ENCODE measurements around the gene GALR1. TPM values are rescaled to one million over a fixed set of nuclear protein-coding genes. Genes with fewer than 3 reads are reported as not detected.

Gene GALR1
- polyA plus RNA-seq, 1 of the 3 experiments (the other 2 are of a cell fraction) = not detected

DNA sequence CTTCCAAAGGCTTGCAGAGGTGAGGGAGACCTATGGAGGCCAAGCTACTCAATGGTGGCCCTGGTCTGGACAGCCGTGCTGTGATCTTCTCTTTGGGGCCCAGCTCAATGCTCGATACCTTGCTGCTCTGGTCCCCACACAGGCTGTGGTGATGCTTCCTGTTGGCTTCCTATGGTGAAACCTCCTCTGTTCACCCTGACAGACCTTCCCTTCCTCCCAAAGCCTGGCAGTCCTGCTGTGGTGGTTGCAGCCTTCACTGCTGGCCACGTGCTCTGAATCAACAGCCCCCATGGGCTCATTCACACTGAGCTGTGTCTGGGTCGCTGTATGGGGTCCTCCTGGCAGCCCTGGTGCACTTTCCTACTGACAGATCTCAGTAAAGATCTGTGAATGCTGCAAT, 31.0 kb upstream of the GALR1 start:
- H3F3A ChIP-seq (replicated peaks; ENCODE audit: insufficient read depth) = no peaks in the 10 kb centered on the region
- WGBS (ENCODE audit: low lambda C conversion rate) = 21% methylated on average over 4 of the region's 4 CpGs
- H3K4me1 ChIP-seq (ENCODE audit: control insufficient read depth in 1 of 2, insufficient read depth in 2 of 2, low read depth in 1 of 2, low read length in 1 of 2) = no peaks in the 10 kb centered on the region
- H3K36me3 ChIP-seq (replicated peaks in 1 of 2; ENCODE audit: control insufficient read depth in 1 of 2, insufficient read depth in 2 of 2, low read length in 1 of 2) = no peaks in the 10 kb centered on the region
- H3K4me3 ChIP-seq (ENCODE audit: low read depth in 2 of 2, low read length in 1 of 2) = no peak overlapping the region
- CTCF ChIA-PET = interaction anchor here (0.6 to 2.0 kb wide), 4 partner anchors 11 to 371 kb away, joined by 3 to 6 read pairs (median 4); no protein-coding TSS in a partner anchor
- H3K79me2 ChIP-seq (ENCODE audit: insufficient read depth) = no peaks in the 10 kb centered on the region
- DNase-seq = no peak
- no peaks in the 10 kb centered on the region for H3K9me3 ChIP-seq
- no peak overlapping the region for H3K9ac ChIP-seq
- TF ChIP-seq TAF1 (IDR thresholded peaks at IDR 0.05; ENCODE audit: borderline replicate concordance, low read depth, low read length) = no peak
- TF ChIP-seq USF2 (IDR thresholded peaks at IDR 0.05; ENCODE audit: borderline replicate concordance, low read depth, low read length) = no peak
- no peak for TF ChIP-seq NRF1 (IDR thresholded peaks at IDR 0.05; ENCODE audit: low read depth, low read length)
- TF ChIP-seq ELF1 (IDR thresholded peaks at IDR 0.05) = no peak
- no peak for TF ChIP-seq FOSL2 (IDR thresholded peaks at IDR 0.05; ENCODE audit: borderline replicate concordance, low read depth)
- H3K4me2 ChIP-seq = no peak overlapping the region
- no peaks in the 10 kb centered on the region for H4K20me1 ChIP-seq (ENCODE audit: insufficient read depth)
- no peaks in the 10 kb centered on the region for H3K27me3 ChIP-seq (ENCODE audit: insufficient read depth)
- H3K27ac ChIP-seq (ENCODE audit: low read depth in 2 of 2, low read length in 1 of 2) = no peak overlapping the region
- POLR2A ChIA-PET = no interaction called here
- H3K9me2 ChIP-seq = no peaks in the 10 kb centered on the region
- H2AFZ ChIP-seq (ENCODE audit: low read depth) = no peak overlapping the region

DNA sequence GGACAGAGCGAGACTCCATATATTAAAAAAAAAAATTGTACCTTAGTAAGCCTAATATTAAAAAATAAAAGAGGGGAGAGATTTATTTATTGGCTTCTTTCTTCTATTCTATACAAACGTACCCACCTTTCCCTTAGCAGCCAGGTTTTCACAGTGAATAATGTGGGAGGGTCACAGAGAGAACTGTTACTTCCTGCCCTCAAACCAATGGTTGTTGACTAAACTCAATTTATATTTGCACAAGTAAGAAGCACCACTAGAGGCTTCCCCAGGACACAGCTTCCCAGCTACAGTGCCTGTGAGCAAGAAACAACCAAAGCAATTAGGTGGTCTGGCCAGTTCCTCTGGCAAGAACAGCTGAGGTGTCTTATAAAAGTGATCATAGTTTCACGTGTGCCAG, 28.9 kb upstream of the GALR1 start:
- TF ChIP-seq YY1 (IDR thresholded peaks at IDR 0.05; ENCODE audit: low read depth) = no peak
- no peak for TF ChIP-seq SMC3 (IDR thresholded peaks at IDR 0.05; ENCODE audit: low read depth, low read length)
- Histone ChIP-seq H3K9me3 (no peaks in the 10 kb centered on the region), H3F3A (replicated peaks; ENCODE audit: insufficient read depth) (no peaks in the 10 kb centered on the region), H3K79me2 (ENCODE audit: insufficient read depth) (no peaks in the 10 kb centered on the region), H3K4me2 (no peak overlapping the region), H3K27ac (ENCODE audit: low read depth in 2 of 2, low read length in 1 of 2) (no peak overlapping the region), H3K36me3 (replicated peaks in 1 of 2; ENCODE audit: control insufficient read depth in 1 of 2, insufficient read depth in 2 of 2, low read length in 1 of 2) (no peaks in the 10 kb centered on the region), H3K9me2 (no peaks in the 10 kb centered on the region), H4K20me1 (ENCODE audit: insufficient read depth) (no peaks in the 10 kb centered on the region), H3K4me3 (ENCODE audit: low read depth in 2 of 2, low read length in 1 of 2) (no peak overlapping the region), H3K9ac (no peak overlapping the region), H3K27me3 (ENCODE audit: insufficient read depth) (no peaks in the 10 kb centered on the region), H3K4me1 (ENCODE audit: control insufficient read depth in 1 of 2, insufficient read depth in 2 of 2, low read depth in 1 of 2, low read length in 1 of 2) (no peaks in the 10 kb centered on the region), H2AFZ (ENCODE audit: low read depth) (no peak overlapping the region)
- 15% methylated on average over 3 of the region's 3 CpGs for WGBS (ENCODE audit: low lambda C conversion rate)
- ChIA-PET CTCF (no interaction called here), POLR2A (no interaction called here)
- DNase-seq = no peak

DNA sequence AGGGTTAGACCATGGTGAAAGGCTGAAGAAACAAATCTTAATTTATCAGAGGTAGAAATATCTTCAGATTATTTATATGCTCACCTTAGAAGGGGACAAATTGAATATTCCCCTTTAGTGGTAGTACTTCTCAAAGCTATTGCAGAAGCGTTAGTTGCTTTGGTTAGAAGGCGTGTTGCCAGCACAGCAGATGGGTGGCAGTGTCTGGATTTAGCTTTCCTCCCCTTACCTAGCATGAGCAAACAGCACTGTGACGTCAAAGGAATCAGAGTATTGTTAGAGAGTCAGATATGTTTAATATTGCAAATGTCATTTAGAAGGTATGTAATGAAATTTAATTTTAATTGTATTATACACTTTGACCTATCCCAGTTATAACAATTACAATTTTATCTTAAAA, 27.2 kb upstream of the GALR1 start:
- H3K27ac ChIP-seq (ENCODE audit: low read depth in 2 of 2, low read length in 1 of 2) = no peak overlapping the region
- no peak overlapping the region for H3K4me3 ChIP-seq (ENCODE audit: low read depth in 2 of 2, low read length in 1 of 2)
- H3K9me2 ChIP-seq = no peaks in the 10 kb centered on the region
- POLR2A ChIA-PET = no interaction called here
- H3K4me2 ChIP-seq = no peak overlapping the region
- H3K4me1 ChIP-seq (ENCODE audit: control insufficient read depth in 1 of 2, insufficient read depth in 2 of 2, low read depth in 1 of 2, low read length in 1 of 2) = no peaks in the 10 kb centered on the region
- H3K9ac ChIP-seq = no peak overlapping the region
- no peaks in the 10 kb centered on the region for H3F3A ChIP-seq (replicated peaks; ENCODE audit: insufficient read depth)
- no peaks in the 10 kb centered on the region for H3K79me2 ChIP-seq (ENCODE audit: insufficient read depth)
- no peaks in the 10 kb centered on the region for H3K9me3 ChIP-seq
- DNase-seq = no peak
- H3K36me3 ChIP-seq (replicated peaks in 1 of 2; ENCODE audit: control insufficient read depth in 1 of 2, insufficient read depth in 2 of 2, low read length in 1 of 2) = no peaks in the 10 kb centered on the region
- CTCF ChIA-PET = interaction anchor here (1.0 to 1.1 kb wide), 2 partner anchors 9 to 223 kb away, joined by 3 read pairs; no protein-coding TSS in a partner anchor
- no peaks in the 10 kb centered on the region for H4K20me1 ChIP-seq (ENCODE audit: insufficient read depth)
- 7% methylated on average over 3 of the region's 3 CpGs for WGBS (ENCODE audit: low lambda C conversion rate)
- no peak overlapping the region for H2AFZ ChIP-seq (ENCODE audit: low read depth)
- H3K27me3 ChIP-seq (ENCODE audit: insufficient read depth) = no peaks in the 10 kb centered on the region
- TF ChIP-seq FOXJ3 (CRISPR knock-in tag; IDR thresholded peaks at IDR 0.05) (no peak), MXI1 (IDR thresholded peaks at IDR 0.05; ENCODE audit: low read depth, low read length) (no peak), YY1 (IDR thresholded peaks at IDR 0.05; ENCODE audit: low read depth) (no peak), POLR2AphosphoS5 (IDR thresholded peaks at IDR 0.05; ENCODE audit: low read depth, low read length) (no peak), EP300 (IDR thresholded peaks at IDR 0.05; ENCODE audit: borderline replicate concordance in 1 of 2, low read depth in 1 of 2, low read length in 1 of 2) (no peak), JUND (IDR thresholded peaks at IDR 0.05) (no peak), TEAD4 (IDR thresholded peaks at IDR 0.05; ENCODE audit: borderline replicate concordance, insufficient read depth) (no peak), RCOR1 (IDR thresholded peaks at IDR 0.05; ENCODE audit: low read length) (no peak), ELF1 (IDR thresholded peaks at IDR 0.05) (no peak), RXRA (IDR thresholded peaks at IDR 0.05; ENCODE audit: borderline replicate concordance, low read depth) (no peak), GATA2 (CRISPR knock-in tag; IDR thresholded peaks at IDR 0.05) (no peak), SIN3A (IDR thresholded peaks at IDR 0.05; ENCODE audit: borderline replicate concordance, low read depth, low read length) (no peak), TCF12 (IDR thresholded peaks at IDR 0.05) (no peak), GABPA (IDR thresholded peaks at IDR 0.05; ENCODE audit: low read depth) (no peak)
- TF ChIP-seq, protein P1, sequence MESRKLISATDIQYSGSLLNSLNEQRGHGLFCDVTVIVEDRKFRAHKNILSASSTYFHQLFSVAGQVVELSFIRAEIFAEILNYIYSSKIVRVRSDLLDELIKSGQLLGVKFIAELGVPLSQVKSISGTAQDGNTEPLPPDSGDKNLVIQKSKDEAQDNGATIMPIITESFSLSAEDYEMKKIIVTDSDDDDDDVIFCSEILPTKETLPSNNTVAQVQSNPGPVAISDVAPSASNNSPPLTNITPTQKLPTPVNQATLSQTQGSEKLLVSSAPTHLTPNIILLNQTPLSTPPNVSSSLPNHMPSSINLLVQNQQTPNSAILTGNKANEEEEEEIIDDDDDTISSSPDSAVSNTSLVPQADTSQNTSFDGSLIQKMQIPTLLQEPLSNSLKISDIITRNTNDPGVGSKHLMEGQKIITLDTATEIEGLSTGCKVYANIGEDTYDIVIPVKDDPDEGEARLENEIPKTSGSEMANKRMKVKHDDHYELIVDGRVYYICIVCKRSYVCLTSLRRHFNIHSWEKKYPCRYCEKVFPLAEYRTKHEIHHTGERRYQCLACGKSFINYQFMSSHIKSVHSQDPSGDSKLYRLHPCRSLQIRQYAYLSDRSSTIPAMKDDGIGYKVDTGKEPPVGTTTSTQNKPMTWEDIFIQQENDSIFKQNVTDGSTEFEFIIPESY (IDR thresholded peaks at IDR 0.05; ENCODE audit: borderline replicate concordance, low read depth) = no peak
- TF ChIP-seq, protein P2, sequence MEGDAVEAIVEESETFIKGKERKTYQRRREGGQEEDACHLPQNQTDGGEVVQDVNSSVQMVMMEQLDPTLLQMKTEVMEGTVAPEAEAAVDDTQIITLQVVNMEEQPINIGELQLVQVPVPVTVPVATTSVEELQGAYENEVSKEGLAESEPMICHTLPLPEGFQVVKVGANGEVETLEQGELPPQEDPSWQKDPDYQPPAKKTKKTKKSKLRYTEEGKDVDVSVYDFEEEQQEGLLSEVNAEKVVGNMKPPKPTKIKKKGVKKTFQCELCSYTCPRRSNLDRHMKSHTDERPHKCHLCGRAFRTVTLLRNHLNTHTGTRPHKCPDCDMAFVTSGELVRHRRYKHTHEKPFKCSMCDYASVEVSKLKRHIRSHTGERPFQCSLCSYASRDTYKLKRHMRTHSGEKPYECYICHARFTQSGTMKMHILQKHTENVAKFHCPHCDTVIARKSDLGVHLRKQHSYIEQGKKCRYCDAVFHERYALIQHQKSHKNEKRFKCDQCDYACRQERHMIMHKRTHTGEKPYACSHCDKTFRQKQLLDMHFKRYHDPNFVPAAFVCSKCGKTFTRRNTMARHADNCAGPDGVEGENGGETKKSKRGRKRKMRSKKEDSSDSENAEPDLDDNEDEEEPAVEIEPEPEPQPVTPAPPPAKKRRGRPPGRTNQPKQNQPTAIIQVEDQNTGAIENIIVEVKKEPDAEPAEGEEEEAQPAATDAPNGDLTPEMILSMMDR (IDR thresholded peaks at IDR 0.05) = no peak
